ENCODE data around the gene TLE4.
A peak's percentile ranks its signal among the peaks of the same experiment; 100 is the strongest.

Gene TLE4

GRCh38 chr9:79641070-79641469 lies 69.3 kb downstream of the TLE4 start:
- Mint-ChIP-seq H3K36me3 (ENCODE audit: low read depth) (peaks cover 93% of the 10 kb centered on the region), H3K9me3 (peaks cover 30% of the 10 kb centered on the region), H3K4me3 (no peak overlapping the region), H3K27ac (peak overlapping the region; percentile 67), H3K27me3 (ENCODE audit: low read depth, poor library complexity) (no peaks in the 10 kb centered on the region), H3K4me1 (peaks cover 20% of the 10 kb centered on the region)
- DNase-seq, result no peak
- no peak for TF ChIP-seq CTCF (IDR thresholded peaks at IDR 0.05)

GRCh38 chr9:79642671-79643070 lies 70.9 kb downstream of the TLE4 start:
- Mint-ChIP-seq H3K36me3 (ENCODE audit: low read depth) (peaks cover 78% of the 10 kb centered on the region), H3K27ac (no peak overlapping the region), H3K4me1 (peaks cover 8% of the 10 kb centered on the region), H3K4me3 (no peak overlapping the region), H3K9me3 (peaks cover 30% of the 10 kb centered on the region), H3K27me3 (ENCODE audit: low read depth, poor library complexity) (no peaks in the 10 kb centered on the region)
- TF ChIP-seq CTCF (IDR thresholded peaks at IDR 0.05), result no peak
- no peak for DNase-seq

- peaks cover 5% of the 10 kb centered on the region for H3K4me1 Mint-ChIP-seq
- H3K4me3 Mint-ChIP-seq, result no peak overlapping the region
- peaks cover 64% of the 10 kb centered on the region for H3K36me3 Mint-ChIP-seq (ENCODE audit: low read depth)
- peak overlapping the region; percentile 91 for H3K27ac Mint-ChIP-seq
- peaks cover 25% of the 10 kb centered on the region for H3K9me3 Mint-ChIP-seq
- H3K27me3 Mint-ChIP-seq (ENCODE audit: low read depth, poor library complexity), result no peaks in the 10 kb centered on the region
- TF ChIP-seq CTCF (IDR thresholded peaks at IDR 0.05), result no peak
- no peak for DNase-seq
Observed at GRCh38 chr9:79644048-79644447, 72.3 kb downstream of the TLE4 start.

DNA sequence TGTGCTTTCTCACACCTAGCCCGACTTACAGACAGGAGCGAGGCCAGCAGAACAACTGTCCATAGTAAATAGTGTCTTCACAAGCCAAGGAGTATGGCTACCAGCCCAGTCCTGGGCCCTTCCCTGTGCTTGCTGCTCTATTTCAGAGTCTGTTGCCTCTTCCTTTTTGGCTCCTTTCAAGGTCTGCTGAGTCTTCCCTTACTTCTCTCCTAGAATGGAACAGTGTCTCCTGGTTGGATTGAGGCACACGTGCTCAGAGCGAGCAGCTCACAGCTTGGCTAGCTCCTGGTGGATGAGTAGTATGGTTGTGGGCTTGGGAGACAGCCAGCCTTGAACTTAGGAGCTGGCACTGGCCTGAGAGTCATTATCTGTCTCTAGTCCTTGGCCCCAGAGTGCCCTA lies 72.8 kb downstream of the TLE4 start:
- TF ChIP-seq CTCF (IDR thresholded peaks at IDR 0.05), result no peak

DNA sequence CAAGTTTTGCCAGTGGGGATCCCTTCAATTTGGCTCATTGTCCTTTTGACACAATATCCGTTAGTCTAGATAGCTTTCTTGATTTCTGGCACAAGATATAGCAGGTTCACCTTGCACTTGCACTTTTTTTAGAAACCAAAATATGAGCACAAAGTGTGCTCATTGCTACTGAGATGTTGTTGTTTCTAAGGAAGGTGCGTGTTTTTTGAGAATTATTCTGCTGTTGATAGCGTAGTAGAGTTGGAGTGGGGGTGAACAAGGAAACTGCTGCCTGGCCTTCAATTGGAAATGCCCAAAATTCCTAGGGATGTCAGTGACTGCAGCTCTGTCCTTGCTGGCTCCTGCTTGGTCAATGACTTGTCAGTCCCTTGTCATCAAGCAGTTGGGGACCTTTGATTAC lies 73.3 kb downstream of the TLE4 start:
- DNase-seq, result no peak
- Mint-ChIP-seq H3K36me3 (ENCODE audit: low read depth) (peaks cover 57% of the 10 kb centered on the region), H3K4me3 (no peak overlapping the region), H3K4me1 (peaks cover 7% of the 10 kb centered on the region), H3K27ac (no peak overlapping the region), H3K9me3 (peaks cover 25% of the 10 kb centered on the region), H3K27me3 (ENCODE audit: low read depth, poor library complexity) (no peaks in the 10 kb centered on the region)
- no peak for TF ChIP-seq CTCF (IDR thresholded peaks at IDR 0.05)

More for the DNA sequence above, 72.8 kb downstream of the TLE4 start:
- Mint-ChIP-seq H3K27me3 (ENCODE audit: low read depth, poor library complexity) (no peaks in the 10 kb centered on the region), H3K9me3 (peaks cover 25% of the 10 kb centered on the region), H3K4me3 (no peak overlapping the region), H3K36me3 (ENCODE audit: low read depth) (peaks cover 61% of the 10 kb centered on the region), H3K4me1 (peaks cover 5% of the 10 kb centered on the region), H3K27ac (peak overlapping the region; percentile 81)
- DNase-seq, result no peak

GRCh38 chr9:79646096-79646495 lies 74.3 kb downstream of the TLE4 start:
- H3K27ac Mint-ChIP-seq, result no peak overlapping the region
- DNase-seq, result no peak
- H3K4me3 Mint-ChIP-seq, result no peak overlapping the region
- H3K27me3 Mint-ChIP-seq (ENCODE audit: low read depth, poor library complexity), result no peaks in the 10 kb centered on the region
- H3K4me1 Mint-ChIP-seq, result peaks cover 17% of the 10 kb centered on the region
- H3K36me3 Mint-ChIP-seq (ENCODE audit: low read depth), result peaks cover 57% of the 10 kb centered on the region
- peaks cover 25% of the 10 kb centered on the region for H3K9me3 Mint-ChIP-seq
- TF ChIP-seq CTCF (IDR thresholded peaks at IDR 0.05), result no peak

Measured in nephron progenitor cell (in vitro differentiated cells).